ENCODE data around the gene DHODH.

- TF ChIP-seq CTCF (IDR thresholded peaks at IDR 0.05), result no peak
- TF ChIP-seq ZFX (IDR thresholded peaks at IDR 0.05; ENCODE audit: borderline replicate concordance), result no peak
Observed at GRCh38 chr16:72001180-72001874, 7.2 kb upstream of the DHODH start.
